H1 (cell line): ENCODE results near the gene PDIA2. TPM values are rescaled to one million over a fixed set of nuclear protein-coding genes. Genes with fewer than 3 reads are reported as not detected.

ENCODE experiments used
- CTCF ChIA-PET: fragments of 300-600 bp; sonication (Branson Sonifier 250); formaldehyde crosslinking; loops from one replicate; lab custom pipeline; 2021; ENCODE audit not compliant: partially characterized antibody; lab: Charles Lee
- POLR2A ChIA-PET: fragments of 300-600 bp; sonication (Branson Sonifier 250); formaldehyde crosslinking; loops from one replicate; lab custom pipeline; 2021; ENCODE audit warnings: inconsistent platforms; ENCODE audit not compliant: partially characterized antibody; lab: Charles Lee
- DNase-seq, 2 experiments: peaks; one replicate each; pipeline versions ENCODE4 v3.0.0 to v3.0.0-alpha.2; 2010 to 2022; ENCODE audit warnings: low spot score in 2 of 2, low read depth in 1 of 2, mixed read lengths in 1 of 2
- FAIRE-seq: peaks from 2 replicates; lab custom pipeline; 2011; peaks lifted over from hg19 to GRCh38; lab: Jason Lieb, UNC
- H2AFZ ChIP-seq: 2 replicates; pipeline ENCODE4 v1.8.1; 2012; ENCODE audit warnings: low read length, inconsistent platforms
- H2AK5ac ChIP-seq: 2 replicates; pipeline ENCODE4 v1.6.1; 2013; ENCODE audit warnings: low read depth, low read length
- H2BK120ac ChIP-seq: replicated peaks from 2 replicates; pipeline ENCODE3; 2013; ENCODE audit warnings: low read depth, low read length, inconsistent platforms
- H2BK12ac ChIP-seq: 2 replicates; pipeline ENCODE4 v1.6.1; 2013; ENCODE audit warnings: low read depth, low read length
- H2BK15ac ChIP-seq: 2 replicates; pipeline ENCODE4 v1.6.1; 2013; ENCODE audit warnings: low read length
- H2BK20ac ChIP-seq: 2 replicates; pipeline ENCODE4 v1.6.1; 2013; ENCODE audit warnings: low read length
- H2BK5ac ChIP-seq: 2 replicates; pipeline ENCODE4 v1.6.1; 2013; ENCODE audit warnings: low read depth, low read length
- H3K14ac ChIP-seq: 2 replicates; pipeline ENCODE4 v1.6.1; 2013; ENCODE audit warnings: inconsistent platforms; ENCODE audit not compliant: insufficient read length
- H3K18ac ChIP-seq: 2 replicates; pipeline ENCODE4 v1.6.1; 2013; ENCODE audit warnings: low read length; ENCODE audit errors: extremely low read depth
- H3K23ac ChIP-seq: 2 replicates; pipeline ENCODE4 v1.6.1; 2013; ENCODE audit warnings: inconsistent platforms; ENCODE audit not compliant: insufficient read length
- H3K23me2 ChIP-seq: 2 replicates; pipeline ENCODE4 v1.6.1; 2013; ENCODE audit warnings: low read depth, low read length
- H3K27ac ChIP-seq: 2 replicates; pipeline ENCODE4 v1.6.1; 2011; ENCODE audit warnings: low read depth, low read length, inconsistent platforms
- H3K27me3 ChIP-seq, 4 experiments: replicated peaks in 1 of 4; 1 replicate in 1 of 4; 2 replicates in 3 of 4; pipeline versions ENCODE4 v1.6.1 to v1.8.1; 2011 to 2013; ENCODE audit warnings: low read length in 3 of 4, mild to moderate bottlenecking in 3 of 4, inconsistent platforms in 2 of 4, mixed read lengths in 2 of 4, moderate library complexity in 1 of 4; ENCODE audit not compliant: control insufficient read depth in 3 of 4, insufficient read depth in 3 of 4; ENCODE audit errors: extremely low read depth in 1 of 4
- H3K36me3 ChIP-seq, 4 experiments: 2 replicates each; pipeline versions ENCODE4 v1.6.1 to v1.8.1; 2011 to 2013; ENCODE audit warnings: mild to moderate bottlenecking in 4 of 4, low read length in 3 of 4, moderate library complexity in 2 of 4, control low read depth in 1 of 4, inconsistent platforms in 1 of 4; ENCODE audit not compliant: insufficient read depth in 4 of 4, control insufficient read depth in 2 of 4
- H3K4ac ChIP-seq: replicated peaks from 2 replicates; pipeline ENCODE3; 2013; ENCODE audit warnings: low read length, low read depth, mixed read lengths, inconsistent platforms; ENCODE audit not compliant: insufficient read length
- H3K4me1 ChIP-seq, 4 experiments: replicated peaks in 1 of 4; 1 replicate in 1 of 4; 2 replicates in 3 of 4; pipeline versions ENCODE4 v1.6.1 to v1.8.1; 2011 to 2013; ENCODE audit warnings: low read length in 3 of 4, inconsistent platforms in 2 of 4, mixed read lengths in 1 of 4; ENCODE audit not compliant: insufficient read depth in 4 of 4, control insufficient read depth in 3 of 4
- H3K4me2 ChIP-seq, 2 experiments: 2 replicates each; pipeline versions ENCODE4 v1.6.1 to v1.8.1; 2011 to 2013; ENCODE audit warnings: low read depth in 2 of 2, low read length in 2 of 2, control low read depth in 1 of 2, inconsistent platforms in 1 of 2, mild to moderate bottlenecking in 1 of 2; ENCODE audit not compliant: insufficient read depth in 1 of 2
- H3K4me3 ChIP-seq, 4 experiments: fragments of 200-600, 300-600 bp in 1 of 4; sonication (generic), shearing (Covaris generic), sonication (Bioruptor Twin) in 1 of 4; 2 replicates each; pipeline versions ENCODE4 v1.5.1 to v1.8.1; 2011 to 2016; ENCODE audit warnings: low read length in 4 of 4, low read depth in 3 of 4, control low read depth in 2 of 4, inconsistent platforms in 2 of 4, mild to moderate bottlenecking in 2 of 4, mixed read lengths in 1 of 4, moderate library complexity in 1 of 4; ENCODE audit not compliant: insufficient read depth in 2 of 4; ENCODE audit errors: extremely low read depth in 1 of 4
- H3K56ac ChIP-seq: replicated peaks from 2 replicates; pipeline ENCODE3; 2013; ENCODE audit warnings: low read depth, mild to moderate bottlenecking, mixed read lengths, low read length, inconsistent platforms; ENCODE audit not compliant: insufficient read length
- H3K79me1 ChIP-seq: 2 replicates; pipeline ENCODE4 v1.6.1; 2013; ENCODE audit warnings: low read depth, low read length, control low read depth
- H3K79me2 ChIP-seq, 2 experiments: 2 replicates each; pipeline versions ENCODE4 v1.6.1 to v1.8.1; 2012 to 2013; ENCODE audit warnings: low read length in 2 of 2, mild to moderate bottlenecking in 2 of 2, inconsistent platforms in 1 of 2; ENCODE audit not compliant: insufficient read depth in 2 of 2, control insufficient read depth in 1 of 2
- H3K9ac ChIP-seq, 4 experiments: replicated peaks in 1 of 4; 1 replicate in 1 of 4; 2 replicates in 3 of 4; pipeline versions ENCODE4 v1.6.1 to v1.8.1; 2011 to 2013; ENCODE audit warnings: low read depth in 3 of 4, low read length in 3 of 4, control low read depth in 2 of 4, mild to moderate bottlenecking in 2 of 4, moderate library complexity in 2 of 4, inconsistent platforms in 1 of 4; ENCODE audit errors: extremely low read depth in 1 of 4
- H3K9me3 ChIP-seq, 2 experiments: 2 replicates each; pipeline versions ENCODE4 v1.6.1 to v1.8.1; 2012 to 2013; ENCODE audit warnings: mild to moderate bottlenecking in 2 of 2, moderate library complexity in 2 of 2, control low read depth in 1 of 2, inconsistent platforms in 1 of 2, low read depth in 1 of 2, low read length in 1 of 2, mixed read lengths in 1 of 2; ENCODE audit not compliant: insufficient read depth in 2 of 2
- H4K20me1 ChIP-seq, 2 experiments: replicated peaks in 1 of 2; 2 replicates each; pipeline versions ENCODE3 to v1.8.1; 2011 to 2013; ENCODE audit warnings: inconsistent platforms in 2 of 2, low read length in 2 of 2, mild to moderate bottlenecking in 1 of 2; ENCODE audit not compliant: insufficient read depth in 2 of 2, control insufficient read depth in 1 of 2
- H4K5ac ChIP-seq: 2 replicates; pipeline ENCODE4 v1.6.1; 2013; ENCODE audit warnings: low read length, low read depth, mixed read lengths, inconsistent platforms; ENCODE audit not compliant: insufficient read length
- H4K8ac ChIP-seq: 2 replicates; pipeline ENCODE4 v1.8.0; 2013; ENCODE audit warnings: mild to moderate bottlenecking, moderate library complexity, low read length, inconsistent platforms; ENCODE audit not compliant: insufficient read depth; ENCODE audit errors: extremely low read depth
- H4K91ac ChIP-seq: replicated peaks from 2 replicates; pipeline ENCODE3; 2013; ENCODE audit warnings: low read length, mixed read lengths, inconsistent platforms; ENCODE audit not compliant: insufficient read length
- CHD1 ChIP-seq: IDR thresholded peaks from 2 replicates; pipeline ENCODE4 v1.6.1; 2012; ENCODE audit warnings: low read depth, low read length, improper control_type of control experiment
- GABPA ChIP-seq: IDR thresholded peaks from 2 replicates; pipeline ENCODE4 v1.6.1; 2011; ENCODE audit warnings: mild to moderate bottlenecking, low read length, moderate library complexity, borderline replicate concordance; ENCODE audit not compliant: insufficient read depth
- RAD21 ChIP-seq, 2 experiments: IDR thresholded peaks in 1 of 2; conservative IDR thresholded peaks in 1 of 2; 2 replicates each; pipeline ENCODE4 v1.6.1; 2011; ENCODE audit warnings: low read depth in 2 of 2, low read length in 2 of 2, improper control_type of control experiment in 1 of 2, inconsistent platforms in 1 of 2, mild to moderate bottlenecking in 1 of 2, moderate library complexity in 1 of 2
- RXRA ChIP-seq: IDR thresholded peaks from 2 replicates; pipeline ENCODE4 v1.6.1; 2011; ENCODE audit warnings: low read depth, mild to moderate bottlenecking, low read length, moderate library complexity; ENCODE audit not compliant: insufficient read depth
- SAP30 ChIP-seq: fragments of 300-600 bp; sonication (generic); IDR thresholded peaks from 2 replicates; pipeline ENCODE4 v1.7.1; 2012; ENCODE audit warnings: low read length, moderate library complexity, mild to moderate bottlenecking, inconsistent platforms; ENCODE audit not compliant: insufficient read depth, insufficient replicate concordance
- TAF7 ChIP-seq: optimal IDR thresholded peaks from 2 replicates; pipeline ENCODE3; 2011; ENCODE audit warnings: low read depth, mild to moderate bottlenecking, inconsistent platforms, low read length, moderate library complexity, borderline replicate concordance
- TCF12 ChIP-seq: IDR thresholded peaks from 2 replicates; pipeline ENCODE4 v1.6.1; 2011; ENCODE audit warnings: low read depth, mild to moderate bottlenecking, low read length
- ZNF274 ChIP-seq: IDR thresholded peaks from 2 replicates; pipeline ENCODE4 v1.7.0; 2012; ENCODE audit warnings: low read length, borderline replicate concordance; ENCODE audit errors: extremely low read depth
- WGBS, 2 experiments: shearing (Covaris generic) in 1 of 2; methylation state at CpG; one replicate each; pipeline versions ENCODE4 v1.1.6 to v1.1.7; 2013 to 2015; ENCODE audit warnings: low lambda C conversion rate in 2 of 2, mixed read lengths in 2 of 2, inconsistent platforms in 1 of 2, low coverage in 1 of 2, missing lambda C conversion rate in 1 of 2; ENCODE audit not compliant: insufficient replicate concordance in 2 of 2, insufficient coverage in 1 of 2, insufficient read length in 1 of 2; ENCODE audit errors: extremely low coverage in 1 of 2, missing lambda C conversion rate in 1 of 2; 5-methylcytosine and 5-hydroxymethylcytosine counted together
- polyA plus RNA-seq, 7 experiments: library from polyadenylated mRNA; depleted of rRNA in 3 of 7; stranded (reverse) in 5 of 7; unstranded in 2 of 7; fragments of >200 nt in 5 of 7; fragments of 200-250 nt in 2 of 7; gene quantifications; 1 replicate in 5 of 7; 2 replicates in 1 of 7; 4 replicates in 1 of 7; pipeline versions ENCODE4 v1.2.1 to v1.2.3, GENCODE V29; 2011 to 2013; ENCODE audit warnings: missing spikeins in 2 of 7, mixed read lengths in 2 of 7
- total RNA-seq: library from RNA; stranded (reverse); fragmentation: NEBNext Ultra II Directional; extraction: Animal tissue kit (Norgen Biotek cat#: 25700); gene quantifications from 2 replicates; pipeline ENCODE4 v1.2.1, GENCODE V29; 2021
- TF ChIP-seq, protein P1 (sequence below): IDR thresholded peaks from 2 replicates; pipeline ENCODE4 v1.6.1; 2012; ENCODE audit warnings: inconsistent platforms

PDIA2 gene
- total and polyA plus RNA-seq, 2 of the 8 experiments (the other 6 are each of a cell fraction or from before 2014, with no cell fraction given) = 0.34 to 0.50 TPM

DNA sequence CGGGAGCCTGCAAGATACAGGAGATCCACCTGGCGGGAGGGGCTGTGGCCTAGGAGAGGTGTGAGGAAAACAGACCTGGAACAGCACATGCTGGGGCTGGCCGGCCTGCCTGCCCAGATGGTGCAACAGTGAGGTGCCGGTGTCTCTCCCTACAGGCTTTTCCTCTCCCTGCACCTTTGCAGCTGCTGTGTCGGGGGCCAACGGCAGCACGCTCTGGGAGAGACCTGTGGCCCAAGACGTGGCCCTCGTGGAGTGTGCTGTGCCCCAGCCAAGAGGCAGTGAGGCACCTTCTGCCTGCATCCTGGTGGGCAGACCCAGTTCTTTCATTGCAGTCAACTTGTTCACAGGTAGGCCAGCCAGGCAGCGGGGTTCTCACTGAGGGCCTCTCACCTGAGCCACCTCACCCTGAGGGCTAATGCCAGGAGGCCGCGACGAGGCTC, 23.1 kb upstream of the PDIA2 start:
- TF ChIP-seq SAP30 (no peak), RXRA (no peak), CHD1 (no peak), TCF12 (no peak), GABPA (no peak), TAF7 (no peak), RAD21 (IDR thresholded peaks at IDR 0.05 in 1 of 2, conservative IDR thresholded peaks at IDR 0.05 in 1 of 2; ENCODE audit: low read depth in 2 of 2, low read length in 2 of 2) (no peak), ZNF274 (no peak)
- TF ChIP-seq, protein P1, sequence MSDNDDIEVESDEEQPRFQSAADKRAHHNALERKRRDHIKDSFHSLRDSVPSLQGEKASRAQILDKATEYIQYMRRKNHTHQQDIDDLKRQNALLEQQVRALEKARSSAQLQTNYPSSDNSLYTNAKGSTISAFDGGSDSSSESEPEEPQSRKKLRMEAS = no peak
- no peak for DNase-seq
- Histone ChIP-seq H3K27me3 (no peaks in the 10 kb centered on the region), H2BK12ac (no peak overlapping the region), H4K8ac (no peak overlapping the region), H2BK15ac (no peak overlapping the region), H2BK120ac (no peak overlapping the region), H3K4me3 (no peak overlapping the region), H3K27ac (no peak overlapping the region), H2BK20ac (no peak overlapping the region), H4K5ac (no peak overlapping the region), H3K4ac (no peak overlapping the region), H3K4me2 (no peak overlapping the region), H3K79me2 (no peaks in the 10 kb centered on the region), H4K91ac (no peak overlapping the region), H3K79me1 (no peaks in the 10 kb centered on the region), H2AFZ (no peak overlapping the region), H3K9me3 (no peaks in the 10 kb centered on the region), H3K56ac (no peak overlapping the region), H3K14ac (no peak overlapping the region), H3K23me2 (no peaks in the 10 kb centered on the region), H2BK5ac (no peak overlapping the region; the same call in 1 of the 2 replicates), H2AK5ac (no peak overlapping the region), H3K36me3 (peaks cover 5 to 18% (median 10%) of the 10 kb centered on the region in 4 experiments; a peak in 6 of 8 replicates), H3K9ac (no peak overlapping the region), H3K23ac (no peak overlapping the region), H3K4me1 (no peaks in the 10 kb centered on the region), H4K20me1 (peaks cover 0 to 12% of the 10 kb centered on the region in 2 experiments), H3K18ac (no peak overlapping the region)
- FAIRE-seq = no peak
- CTCF ChIA-PET = interaction anchor here (0.6 kb wide), 1 partner anchor 185 kb away, joined by 3 read pairs; no protein-coding TSS in a partner anchor
- POLR2A ChIA-PET = no interaction called here
- 91% methylated on average over 10 of the region's 13 CpGs; no CpG with 5 or more reads in 1 of the 2 experiments for WGBS, 2 experiments
